Tibial nerve (tissue), 4 donors: ENCODE measurements around the gene FAM13A.

ENCODE experiments used
- EP300 ChIP-seq, 2 donors: sonication (generic); formaldehyde crosslinking; IDR thresholded peaks; one replicate each; pipeline ENCODE4 v1.6.1; 2017; ENCODE audit warnings: antibody characterized with exemption in 2 of 2, mild to moderate bottlenecking in 1 of 2
- POLR2A ChIP-seq, 2 donors: fragments of 450-650 bp; IDR thresholded peaks; one replicate each; pipeline ENCODE4 v1.6.1; 2017; ENCODE audit warnings: antibody characterized with exemption in 2 of 2, mild to moderate bottlenecking in 2 of 2, moderate library complexity in 2 of 2
- TF ChIP-seq, protein P1 (sequence below), 5 experiments: fragments of 200-600 bp in 3 of 5; fragments of 450-650 bp in 2 of 5; sonication (generic) in 3 of 5; IDR thresholded peaks; one replicate each; pipeline ENCODE4 v1.5.1; 2016 to 2019; ENCODE audit warnings: antibody characterized with exemption in 5 of 5, mild to moderate bottlenecking in 3 of 5, moderate library complexity in 2 of 5

DNA sequence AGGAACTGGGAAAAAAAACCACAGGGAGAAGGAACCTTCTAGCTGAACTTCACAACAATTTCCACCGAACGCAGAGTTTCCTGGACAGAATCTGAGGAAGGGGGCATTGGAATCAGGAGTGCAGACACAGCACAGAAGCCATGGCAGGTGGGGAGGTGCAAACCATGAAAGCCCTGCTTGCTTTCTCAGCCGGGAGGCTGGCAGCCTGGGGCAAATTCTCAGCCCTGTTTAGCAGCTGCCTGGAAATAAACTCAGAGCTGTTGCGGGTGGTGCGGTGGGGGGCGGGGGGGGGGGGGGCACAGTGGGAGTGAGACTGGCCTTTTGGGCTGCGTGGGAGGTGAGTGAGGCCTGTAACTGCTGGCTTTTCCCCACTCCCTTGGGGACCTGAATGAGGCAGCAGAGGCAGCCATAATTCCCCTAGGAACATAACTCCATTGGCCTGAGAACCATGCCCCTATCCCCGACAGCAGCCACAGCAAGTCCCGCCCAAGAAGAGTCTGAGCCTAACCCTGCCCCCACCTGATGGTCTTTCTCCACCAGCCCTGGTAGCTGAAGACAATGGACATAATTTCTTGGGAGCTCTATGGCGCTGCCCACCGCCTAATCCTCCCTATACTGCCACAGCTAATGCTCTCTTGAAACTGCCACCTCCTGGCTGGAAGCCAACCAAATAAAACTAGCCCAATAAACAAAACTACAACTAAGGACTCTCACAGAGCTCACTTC lies 176.3 kb downstream of the FAM13A start:
- TF ChIP-seq, protein P1, sequence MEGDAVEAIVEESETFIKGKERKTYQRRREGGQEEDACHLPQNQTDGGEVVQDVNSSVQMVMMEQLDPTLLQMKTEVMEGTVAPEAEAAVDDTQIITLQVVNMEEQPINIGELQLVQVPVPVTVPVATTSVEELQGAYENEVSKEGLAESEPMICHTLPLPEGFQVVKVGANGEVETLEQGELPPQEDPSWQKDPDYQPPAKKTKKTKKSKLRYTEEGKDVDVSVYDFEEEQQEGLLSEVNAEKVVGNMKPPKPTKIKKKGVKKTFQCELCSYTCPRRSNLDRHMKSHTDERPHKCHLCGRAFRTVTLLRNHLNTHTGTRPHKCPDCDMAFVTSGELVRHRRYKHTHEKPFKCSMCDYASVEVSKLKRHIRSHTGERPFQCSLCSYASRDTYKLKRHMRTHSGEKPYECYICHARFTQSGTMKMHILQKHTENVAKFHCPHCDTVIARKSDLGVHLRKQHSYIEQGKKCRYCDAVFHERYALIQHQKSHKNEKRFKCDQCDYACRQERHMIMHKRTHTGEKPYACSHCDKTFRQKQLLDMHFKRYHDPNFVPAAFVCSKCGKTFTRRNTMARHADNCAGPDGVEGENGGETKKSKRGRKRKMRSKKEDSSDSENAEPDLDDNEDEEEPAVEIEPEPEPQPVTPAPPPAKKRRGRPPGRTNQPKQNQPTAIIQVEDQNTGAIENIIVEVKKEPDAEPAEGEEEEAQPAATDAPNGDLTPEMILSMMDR (IDR thresholded peaks at IDR 0.05): no peak
- TF ChIP-seq EP300 (IDR thresholded peaks at IDR 0.05): no peak
- TF ChIP-seq POLR2A (IDR thresholded peaks at IDR 0.05): no peak
